GM21825 (cell line): ENCODE results near the gene HECW1.
A peak's percentile ranks its signal among the peaks of the same experiment; 100 is the strongest.
"Not testable (repeated sequence)": the region's sequence is repeated elsewhere in the genome, so short reads cannot be mapped to it uniquely, and the experiment has no call there.

Experiments
- ATAC-seq: cut with Tn5 transposase; IDR thresholded peaks from one replicate; pipeline ENCODE4 v1.9.1; 2021; ENCODE audit warnings: mild to moderate bottlenecking, moderate library complexity; ENCODE audit not compliant: unreplicated experiment

Gene HECW1

GRCh38 chr7:43112459-43112940, at the start of gene HECW1:
Gene HECW1 (plus strand): TSS chr7:43112647. CDS start chr7:43243906, 131,259 bp downstream.
- ATAC-seq = no peak

- ATAC-seq = no peak
These were observed 40.8 kb upstream of the HECW1 start for GRCh38 chr7:43071604-43072003.

- peak; percentile 71 for ATAC-seq
These were observed 39.9 kb upstream of the HECW1 start for GRCh38 chr7:43072530-43072929.

- ATAC-seq = not testable (repeated sequence)
These were observed 38.6 kb upstream of the HECW1 start for GRCh38 chr7:43073811-43074210.

- ATAC-seq = no peak
These were observed 36.2 kb upstream of the HECW1 start for GRCh38 chr7:43076189-43076605.

GRCh38 chr7:43076606-43077005, 35.8 kb upstream of the HECW1 start:
- ATAC-seq = no peak

- no peak for ATAC-seq
These were observed 35.2 kb upstream of the HECW1 start for GRCh38 chr7:43077285-43077684.

GRCh38 chr7:43077732-43078391, 34.6 kb upstream of the HECW1 start:
- ATAC-seq = no peak

GRCh38 chr7:43078794-43079193, 33.7 kb upstream of the HECW1 start:
- no peak for ATAC-seq

- ATAC-seq = no peak
These were observed 30.8 kb upstream of the HECW1 start for GRCh38 chr7:43081603-43082002.

- ATAC-seq = no peak
These were observed 29.3 kb upstream of the HECW1 start for GRCh38 chr7:43083106-43083505.

- ATAC-seq = no peak
These were observed 27.4 kb upstream of the HECW1 start for GRCh38 chr7:43085017-43085416.

- no peak for ATAC-seq
These were observed 26.5 kb upstream of the HECW1 start for GRCh38 chr7:43085992-43086391.

GRCh38 chr7:43092819-43093218, 19.6 kb upstream of the HECW1 start:
- ATAC-seq = no peak

- ATAC-seq = no peak
These were observed 15.6 kb upstream of the HECW1 start for GRCh38 chr7:43096875-43097274.

GRCh38 chr7:43099750-43100149, 12.7 kb upstream of the HECW1 start:
- no peak for ATAC-seq

- no peak for ATAC-seq
These were observed 7.5 kb upstream of the HECW1 start for GRCh38 chr7:43104874-43105520.

GRCh38 chr7:43105521-43106120, 6.8 kb upstream of the HECW1 start:
- no peak for ATAC-seq

- ATAC-seq = peak; percentile 91
These were observed 4.0 kb upstream of the HECW1 start for GRCh38 chr7:43108255-43109011.

GRCh38 chr7:43110791-43111535, 1.5 kb upstream of the HECW1 start:
- ATAC-seq = no peak
